Measurements from ENCODE around the gene CCDC134. TPM values are rescaled to one million over a fixed set of nuclear protein-coding genes. Genes with fewer than 3 reads are reported as not detected.

Gene CCDC134
- total RNA-seq, 1 donor from 2014 or later, result 16.5 TPM

- no peak for DNase-seq
Measured at GRCh38 chr22:41787331-41787730, 13.1 kb upstream of the CCDC134 start.

DNA sequence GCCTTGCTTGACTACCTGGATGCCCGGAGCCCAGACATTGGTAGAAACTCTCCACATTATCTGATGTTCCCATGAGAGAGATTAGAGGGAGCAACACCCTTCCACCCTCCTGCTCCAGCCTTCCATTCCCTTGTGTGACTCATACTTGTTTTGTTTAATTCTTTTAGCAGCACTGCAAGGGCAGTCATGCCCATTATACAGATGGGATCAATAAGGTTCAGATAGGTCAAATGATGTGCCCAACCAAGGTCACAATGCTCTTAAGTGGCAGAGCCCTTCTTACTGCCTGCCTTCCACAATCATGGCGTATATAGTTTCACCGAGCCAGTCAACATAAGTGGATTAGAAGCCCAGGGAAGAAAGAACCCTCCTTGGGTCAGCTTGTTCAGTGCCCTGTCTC lies 6.6 kb upstream of the CCDC134 start:
- no peak for DNase-seq

- DNase-seq, result no peak
Measured at GRCh38 chr22:41798736-41799135, 1.7 kb upstream of the CCDC134 start.

- peak; percentile 24 for DNase-seq
Measured at GRCh38 chr22:41799486-41800347, 762 bp upstream of the CCDC134 start.

GRCh38 chr22:41801147-41801819 lies 804 bp downstream of the CCDC134 start:
- DNase-seq, result no peak

GRCh38 chr22:41801886-41802285 lies 1.4 kb downstream of the CCDC134 start:
- DNase-seq, result no peak

- no peak for DNase-seq
Measured at GRCh38 chr22:41805639-41806038, 5.2 kb downstream of the CCDC134 start.

GRCh38 chr22:41808400-41808799 lies 7.9 kb downstream of the CCDC134 start:
- no peak for DNase-seq

DNA sequence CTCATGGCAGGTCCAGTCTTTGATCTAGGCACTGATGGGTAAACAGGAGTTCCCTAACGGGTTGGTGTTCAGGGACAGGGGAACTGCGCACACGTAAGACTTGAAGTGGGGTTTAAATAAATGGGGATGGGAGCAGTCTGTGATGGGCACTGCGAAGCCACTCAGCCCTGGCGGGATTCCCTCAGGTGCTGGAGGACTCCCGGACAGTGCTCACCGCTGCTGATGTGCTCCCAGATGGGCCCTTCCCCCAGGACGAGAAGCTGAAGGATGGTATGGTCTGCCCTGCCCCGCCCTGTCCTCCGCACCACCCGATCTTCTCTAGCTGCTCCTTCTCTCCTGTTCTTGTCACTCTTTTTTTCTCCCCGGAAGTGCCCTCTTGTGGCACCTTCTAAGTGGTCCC lies 9.5 kb downstream of the CCDC134 start:
- no peak for DNase-seq

DNA sequence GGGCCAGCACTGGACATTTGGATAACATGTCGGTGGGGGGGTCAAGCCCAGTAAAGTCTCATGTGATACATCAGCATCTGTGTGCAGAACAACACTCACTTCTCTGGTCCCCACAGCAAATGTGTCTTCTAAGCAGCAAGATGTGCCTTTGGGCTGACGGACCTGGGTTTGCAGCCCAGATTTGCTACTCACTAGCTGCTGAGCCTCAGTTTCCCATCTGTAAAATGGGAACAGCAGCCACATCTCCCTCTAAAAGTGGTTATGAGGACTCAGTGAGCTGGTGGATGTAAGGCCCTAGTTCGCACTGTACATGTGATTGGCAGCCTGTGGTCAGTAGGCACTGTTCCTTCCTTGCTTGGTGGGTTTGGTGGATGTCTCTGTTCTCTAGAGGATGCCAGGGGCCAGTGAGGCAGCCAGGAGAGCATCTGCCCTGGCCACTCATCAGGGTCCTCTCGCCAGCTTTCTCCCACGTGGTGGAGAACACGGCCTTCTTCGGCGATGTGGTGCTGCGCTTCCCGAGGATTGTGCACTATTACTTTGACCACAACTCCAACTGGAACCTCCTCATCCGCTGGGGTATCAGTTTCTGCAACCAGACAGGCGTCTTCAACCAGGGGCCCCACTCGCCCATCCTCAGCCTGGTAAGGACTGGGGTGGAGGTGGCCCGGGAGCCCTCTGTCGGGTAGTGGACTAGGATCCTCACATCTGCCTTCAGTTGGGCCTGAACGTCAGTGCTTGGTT lies 12.5 kb downstream of the CCDC134 start:
- DNase-seq, result no peak

DNA sequence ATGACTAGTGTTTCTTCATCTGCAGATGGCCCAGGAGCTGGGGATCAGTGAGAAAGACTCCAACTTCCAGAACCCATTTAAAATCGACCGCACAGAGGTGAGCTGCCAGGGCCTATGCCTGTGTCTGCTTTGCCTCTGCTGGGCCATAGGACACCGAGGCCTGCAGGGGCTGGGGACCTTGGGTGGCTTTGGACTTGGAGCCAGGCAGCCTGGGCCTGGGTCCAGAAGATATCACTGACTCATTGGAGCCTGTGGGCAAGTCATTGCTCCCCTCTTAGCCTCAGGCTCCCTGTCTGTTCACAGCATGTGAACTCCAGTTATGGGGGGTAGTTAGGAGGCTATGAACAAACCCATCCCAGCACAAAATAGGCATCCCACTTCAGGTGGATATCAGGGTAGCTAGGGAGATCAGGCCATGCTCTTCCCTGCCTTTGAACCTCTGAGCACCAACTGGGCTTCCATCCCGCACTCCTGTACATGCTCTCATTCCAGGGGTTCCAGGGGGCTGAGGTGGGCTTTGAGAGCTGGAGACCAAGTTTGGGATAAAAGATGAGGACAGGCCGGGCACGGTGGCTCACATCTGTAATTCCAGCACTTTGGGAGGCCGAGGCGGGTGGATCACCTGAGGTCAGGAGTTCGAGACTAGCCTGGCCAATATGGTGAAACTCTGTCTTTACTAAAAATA lies 13.4 kb downstream of the CCDC134 start:
- no peak for DNase-seq

GRCh38 chr22:41815716-41816115 lies 15.2 kb downstream of the CCDC134 start:
- DNase-seq, result no peak

DNA sequence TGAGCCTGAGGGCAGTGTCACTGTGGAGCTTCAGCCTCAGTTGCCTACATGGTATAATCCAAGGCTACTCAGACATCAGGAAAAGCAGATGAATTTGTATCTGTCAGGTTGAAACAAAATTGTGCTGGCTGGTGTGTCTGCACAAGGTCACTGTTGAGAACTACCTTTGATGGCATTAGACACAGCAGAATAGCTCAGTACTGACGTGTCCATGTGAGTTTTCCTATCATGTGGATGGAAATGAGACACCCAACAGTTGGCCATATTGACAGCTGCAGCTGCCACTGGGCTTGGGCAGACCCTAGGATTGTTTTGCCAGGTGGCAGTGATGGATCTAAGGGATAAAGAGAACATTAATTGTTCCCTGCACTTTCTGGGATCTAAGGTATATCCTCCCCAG lies 15.8 kb downstream of the CCDC134 start:
- peak; percentile 88 for DNase-seq

GRCh38 chr22:41816871-41817270 lies 16.4 kb downstream of the CCDC134 start:
- DNase-seq, result no peak

DNA sequence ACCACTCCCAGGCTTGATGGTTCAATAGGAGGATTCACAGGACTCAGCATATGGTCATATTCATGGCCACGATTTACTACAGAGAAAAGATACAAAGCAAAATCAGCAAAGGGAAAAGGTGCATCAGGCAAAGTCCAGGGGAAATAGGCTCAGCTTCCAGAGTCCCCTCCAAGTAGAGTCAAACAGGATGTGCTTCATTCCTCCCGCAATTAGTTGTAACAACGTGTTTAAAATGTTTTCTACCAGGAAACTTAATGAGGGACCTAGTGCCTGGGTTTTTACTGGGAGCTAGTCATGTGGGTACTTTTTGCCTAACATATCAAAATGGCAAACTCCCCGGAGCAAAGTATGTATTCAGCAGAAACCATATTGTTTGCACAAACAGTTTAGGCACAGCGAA lies 17.5 kb downstream of the CCDC134 start:
- no peak for DNase-seq

DNA sequence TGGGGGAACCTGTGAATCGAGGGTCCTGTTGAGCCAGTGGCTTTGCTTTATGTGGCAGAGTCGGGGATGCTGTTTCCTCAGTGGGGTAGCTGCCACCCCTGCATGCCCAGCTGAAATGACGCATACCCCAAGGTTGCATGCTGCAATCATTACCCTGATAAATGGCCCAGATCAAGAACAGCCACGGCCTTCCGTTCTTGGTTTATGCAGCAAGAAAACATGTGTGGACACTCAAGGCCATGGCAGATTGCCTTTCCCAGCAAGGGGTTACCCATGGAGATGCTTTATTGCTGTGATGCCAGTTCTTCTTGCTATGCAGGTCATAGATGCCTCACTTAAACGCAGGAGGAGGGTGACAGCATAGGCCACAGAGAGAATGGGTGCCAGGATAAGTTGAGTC lies 18.1 kb downstream of the CCDC134 start:
- no peak for DNase-seq

- DNase-seq, result no peak
Measured at GRCh38 chr22:41819257-41819656, 18.8 kb downstream of the CCDC134 start.

DNA sequence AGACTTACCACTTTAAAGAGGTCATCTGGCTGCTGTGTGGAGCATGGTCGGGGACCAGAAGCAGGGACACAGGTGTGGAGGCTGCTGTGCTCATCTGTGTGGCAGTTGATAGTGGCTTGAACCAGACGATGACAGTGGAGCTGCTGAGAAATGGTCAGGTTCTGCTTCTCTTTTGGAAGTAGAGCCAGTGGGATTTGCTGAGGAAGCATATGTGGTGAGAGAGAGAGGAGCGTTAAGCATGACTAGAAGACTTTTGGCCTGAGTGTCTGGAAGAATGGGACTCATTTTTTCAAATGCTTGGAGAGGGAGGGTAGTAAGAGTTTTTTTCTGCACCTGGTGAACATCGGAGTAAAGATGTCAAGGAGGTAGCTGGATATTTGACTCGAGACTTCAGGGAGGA lies 20.0 kb downstream of the CCDC134 start:
- DNase-seq, result no peak

DNA sequence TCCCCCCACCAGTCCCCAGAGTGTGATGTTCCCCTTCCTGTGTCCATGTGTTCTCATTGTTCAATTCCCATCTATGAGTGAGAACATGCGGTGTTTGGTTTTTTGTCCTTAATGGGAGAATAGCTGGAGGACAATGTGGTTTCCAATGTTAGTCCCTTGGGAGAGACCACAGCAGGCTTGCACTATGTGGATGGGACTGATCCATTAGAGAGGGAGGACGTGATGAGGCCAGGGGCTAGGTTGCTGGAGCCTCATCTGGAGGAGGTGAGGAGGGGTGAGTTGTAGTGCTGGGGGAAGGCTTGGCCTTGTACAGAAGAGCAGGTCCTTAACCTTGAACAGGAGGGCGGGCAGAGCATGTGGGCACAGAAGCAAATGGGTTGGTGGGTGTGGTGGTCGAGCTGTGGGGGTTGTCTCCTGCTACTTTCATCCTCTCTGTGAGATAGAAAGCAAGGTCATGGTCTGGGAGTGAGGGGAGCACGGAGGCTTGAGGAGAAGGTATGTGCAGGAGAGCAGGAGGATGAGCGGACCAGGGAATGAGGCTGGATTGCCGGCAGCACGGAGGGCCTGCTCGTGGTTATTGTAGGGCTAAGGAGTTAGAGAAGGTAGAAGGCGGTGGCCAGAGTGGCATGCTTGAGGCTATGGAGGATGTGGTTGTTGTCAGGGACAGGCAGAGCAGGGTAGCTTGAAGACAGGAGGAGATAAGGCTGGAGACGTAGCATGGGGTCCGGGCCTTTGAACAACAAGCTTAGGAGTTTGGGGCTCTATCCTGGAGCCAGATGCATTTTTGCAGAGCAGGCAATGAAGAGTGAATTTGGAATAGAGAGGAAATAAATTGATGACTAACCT lies 21.2 kb downstream of the CCDC134 start:
- no peak for DNase-seq

DNA sequence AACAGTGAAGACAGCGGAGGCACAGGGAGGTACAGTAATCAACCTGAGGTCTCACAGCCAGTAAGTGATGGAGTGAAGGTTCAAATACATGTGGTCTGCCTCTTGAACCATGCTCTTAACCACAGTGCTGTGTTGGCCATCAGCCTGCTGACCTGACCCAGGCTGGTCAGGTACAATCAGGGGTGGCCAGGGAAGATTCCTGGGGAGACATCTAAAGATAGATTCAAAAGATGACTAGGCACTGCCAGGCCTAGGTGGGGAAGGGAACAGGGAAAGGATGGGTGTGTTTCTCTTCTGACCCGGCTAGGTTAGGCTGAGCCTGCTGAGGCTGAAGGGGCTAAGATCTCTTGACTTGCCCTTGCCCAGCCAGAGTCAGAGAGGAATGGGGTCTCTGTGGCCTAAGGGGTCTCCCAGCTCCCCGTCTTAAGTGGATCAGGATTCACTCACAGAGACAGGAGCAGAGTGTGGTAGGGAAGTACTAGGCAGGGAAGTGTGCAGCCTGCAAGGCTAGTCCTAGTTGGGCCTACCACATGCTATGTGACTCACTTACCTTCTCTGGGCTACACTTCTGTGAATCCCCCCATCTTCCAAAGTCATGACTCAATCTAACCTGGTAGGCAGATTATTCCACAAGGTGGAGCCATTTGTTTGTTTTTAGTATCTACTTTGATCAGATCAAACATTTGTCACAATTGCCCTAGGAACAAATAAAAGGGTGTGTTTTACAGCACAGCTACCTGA lies 22.0 kb downstream of the CCDC134 start:
- DNase-seq, result peak; percentile 55

DNA sequence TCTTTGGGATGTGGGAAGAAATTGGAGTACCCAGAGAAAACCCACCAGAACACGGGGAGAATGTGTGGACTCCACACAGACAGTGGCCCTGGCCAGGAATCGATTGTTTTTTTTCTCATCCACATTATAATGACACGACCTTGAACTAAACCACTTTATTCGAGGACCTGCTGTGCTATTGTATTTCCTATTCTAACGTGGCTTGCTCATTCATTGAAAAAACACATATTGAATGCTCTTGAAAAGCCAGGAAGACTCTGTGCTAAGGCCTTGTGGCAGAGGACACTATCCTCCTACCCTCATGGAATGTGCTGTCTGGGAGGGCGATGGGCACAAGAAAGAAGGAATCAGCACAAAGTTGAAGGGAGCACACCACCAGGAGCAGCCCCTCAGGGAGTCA lies 23.3 kb downstream of the CCDC134 start:
- DNase-seq, result no peak

All from tongue (tissue), 2 donors.